PC-9 (cell line): ENCODE results near the gene ZNF710.

Experiments used
- EZH2 ChIP-seq: fragments of 200-600 bp; sonication (generic); IDR thresholded peaks from 2 replicates; pipeline ENCODE4 v1.8.0; 2017; ENCODE audit warnings: antibody characterized with exemption, low read depth
- TF ChIP-seq, protein P1 (sequence below): fragments of 200-600 bp; sonication (generic); conservative IDR thresholded peaks from 2 replicates; pipeline ENCODE4 v1.6.1; 2017; ENCODE audit warnings: mixed run types, antibody characterized with exemption, mild to moderate bottlenecking, moderate library complexity

DNA sequence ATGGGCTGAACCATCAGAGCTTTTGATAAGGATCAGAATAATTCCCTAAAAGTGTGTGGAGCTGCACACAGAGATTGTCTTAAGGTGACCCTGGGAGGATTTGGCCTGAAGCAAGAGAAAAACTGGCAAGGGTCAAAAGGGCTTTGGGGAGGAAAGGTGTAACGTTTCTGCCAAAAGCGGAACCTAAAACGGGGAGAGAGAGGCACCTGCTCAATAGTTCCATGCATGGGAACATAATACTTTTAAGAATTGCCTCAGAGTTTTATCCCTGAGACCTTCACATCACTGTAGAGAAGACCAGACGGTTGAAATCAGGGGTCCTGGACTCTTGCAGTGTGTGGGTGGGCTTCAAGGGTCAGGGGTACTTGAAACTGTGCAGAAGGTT is 5.9 kb downstream of the ZNF710 start:
- TF ChIP-seq, protein P1, sequence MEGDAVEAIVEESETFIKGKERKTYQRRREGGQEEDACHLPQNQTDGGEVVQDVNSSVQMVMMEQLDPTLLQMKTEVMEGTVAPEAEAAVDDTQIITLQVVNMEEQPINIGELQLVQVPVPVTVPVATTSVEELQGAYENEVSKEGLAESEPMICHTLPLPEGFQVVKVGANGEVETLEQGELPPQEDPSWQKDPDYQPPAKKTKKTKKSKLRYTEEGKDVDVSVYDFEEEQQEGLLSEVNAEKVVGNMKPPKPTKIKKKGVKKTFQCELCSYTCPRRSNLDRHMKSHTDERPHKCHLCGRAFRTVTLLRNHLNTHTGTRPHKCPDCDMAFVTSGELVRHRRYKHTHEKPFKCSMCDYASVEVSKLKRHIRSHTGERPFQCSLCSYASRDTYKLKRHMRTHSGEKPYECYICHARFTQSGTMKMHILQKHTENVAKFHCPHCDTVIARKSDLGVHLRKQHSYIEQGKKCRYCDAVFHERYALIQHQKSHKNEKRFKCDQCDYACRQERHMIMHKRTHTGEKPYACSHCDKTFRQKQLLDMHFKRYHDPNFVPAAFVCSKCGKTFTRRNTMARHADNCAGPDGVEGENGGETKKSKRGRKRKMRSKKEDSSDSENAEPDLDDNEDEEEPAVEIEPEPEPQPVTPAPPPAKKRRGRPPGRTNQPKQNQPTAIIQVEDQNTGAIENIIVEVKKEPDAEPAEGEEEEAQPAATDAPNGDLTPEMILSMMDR = no peak
- TF ChIP-seq EZH2 = no peak
